HG02759 (cell line): ENCODE results near the gene MNT.

ENCODE experiments used
- ATAC-seq: cut with Tn5 transposase; IDR thresholded peaks from one replicate; pipeline ENCODE4 v1.9.1; 2021; ENCODE audit warnings: mild to moderate bottlenecking, moderate library complexity; ENCODE audit not compliant: unreplicated experiment

Gene MNT

GRCh38 chr17:2418572-2418971 lies 17.7 kb upstream of the MNT start:
- ATAC-seq, result no peak

DNA sequence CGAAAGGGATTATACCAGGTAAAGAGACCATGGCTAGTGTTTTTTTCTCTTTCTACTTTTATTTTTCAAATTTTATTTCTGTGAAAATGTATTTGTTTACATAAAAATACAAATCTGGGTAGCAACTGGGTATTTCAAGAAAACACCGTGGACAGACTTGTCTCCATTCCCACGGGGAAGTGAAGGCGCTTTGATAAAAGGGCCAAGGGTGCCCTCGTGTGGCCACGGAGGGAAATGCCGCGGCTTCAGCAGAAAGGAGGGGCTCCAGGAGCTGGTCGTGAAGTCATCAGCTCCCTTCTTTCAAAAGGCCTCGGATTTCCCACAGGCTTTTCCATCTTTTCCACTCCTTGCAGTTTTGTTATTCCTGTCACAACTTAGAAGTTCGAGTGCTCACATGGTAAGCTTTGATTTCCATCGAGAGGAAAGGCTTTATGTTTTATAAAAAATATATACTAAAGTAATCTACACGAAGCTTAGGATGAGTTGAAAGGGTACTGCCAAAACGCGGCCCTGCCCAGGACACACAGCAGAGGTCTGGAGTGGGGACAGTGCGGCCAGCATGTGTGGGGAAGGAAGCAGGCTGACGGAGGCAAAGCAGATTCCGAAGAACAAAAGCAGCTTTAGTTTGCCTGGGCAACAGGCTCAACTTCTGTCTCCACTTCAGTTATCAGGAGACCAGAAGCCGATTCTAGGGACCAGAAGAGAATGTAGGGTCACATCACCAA lies 15.3 kb upstream of the MNT start:
- ATAC-seq, result no peak

GRCh38 chr17:2415081-2415480 lies 14.2 kb upstream of the MNT start:
- no peak for ATAC-seq

- no peak for ATAC-seq
Observed at GRCh38 chr17:2414446-2415064, 13.7 kb upstream of the MNT start.

GRCh38 chr17:2412561-2413021 lies 11.7 kb upstream of the MNT start:
- no peak for ATAC-seq

DNA sequence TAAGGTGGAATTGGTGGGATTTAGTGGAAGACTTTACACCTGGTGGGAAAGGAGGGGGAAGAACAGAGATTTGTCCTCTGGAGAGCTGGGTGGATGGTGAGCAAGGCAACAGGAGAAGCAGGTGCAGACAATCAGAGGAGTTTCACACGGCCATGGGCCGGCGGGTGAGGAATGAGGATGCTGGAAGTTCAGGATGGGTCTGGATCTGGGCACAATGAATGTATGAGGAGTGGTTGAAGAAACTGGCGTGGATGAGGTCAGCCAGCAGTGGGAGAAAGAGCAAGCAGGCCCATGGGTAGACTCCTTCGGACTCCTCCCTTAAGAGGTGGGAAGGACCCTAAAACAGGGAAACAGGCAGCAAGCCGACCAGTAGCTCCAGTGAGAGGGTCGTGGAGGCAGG lies 10.1 kb upstream of the MNT start:
- ATAC-seq, result no peak

GRCh38 chr17:2406903-2407790 lies 6.3 kb upstream of the MNT start:
- ATAC-seq, result no peak

- no peak for ATAC-seq
Observed at GRCh38 chr17:2406271-2406902, 5.5 kb upstream of the MNT start.

GRCh38 chr17:2405247-2405926 lies 4.5 kb upstream of the MNT start:
- no peak for ATAC-seq

DNA sequence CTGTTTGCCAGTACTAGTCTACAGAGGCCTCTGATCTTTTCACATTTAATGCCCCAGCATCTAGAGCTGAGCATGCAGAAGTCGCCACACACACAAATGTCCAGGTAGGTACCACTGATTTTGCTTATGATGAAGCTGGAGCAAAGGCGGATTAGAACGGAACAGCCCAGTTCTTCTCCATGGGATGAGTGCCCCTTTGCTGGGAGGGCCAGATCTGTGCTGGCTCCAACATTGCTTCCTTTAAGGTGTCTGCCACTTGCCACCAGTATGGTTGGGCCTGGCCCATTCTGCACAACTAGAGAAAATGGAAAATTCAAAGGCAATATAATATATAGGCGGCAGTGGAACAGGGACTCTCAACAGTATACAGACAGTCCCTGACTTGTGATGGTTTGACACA lies 2.2 kb upstream of the MNT start:
- ATAC-seq, result no peak

DNA sequence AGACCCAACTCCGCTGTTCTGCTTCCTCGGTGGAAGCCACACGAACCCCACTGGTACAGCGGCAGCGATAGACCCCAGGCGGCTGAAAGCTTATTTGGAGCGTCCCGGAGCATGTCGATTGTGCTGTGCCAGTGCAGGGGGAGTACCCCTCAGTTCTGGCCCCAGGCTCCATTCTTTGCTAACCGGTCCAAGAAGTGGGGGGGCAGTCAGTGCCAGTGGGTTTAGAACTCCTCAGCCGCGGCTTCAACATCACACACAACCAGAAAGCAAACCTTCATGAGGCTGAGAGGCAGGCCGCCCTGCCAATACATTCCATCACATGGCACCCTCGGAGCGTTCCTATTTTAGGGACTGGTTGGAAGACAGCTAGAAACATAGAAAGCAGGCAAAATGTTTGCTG lies 1.7 kb upstream of the MNT start:
- no peak for ATAC-seq

DNA sequence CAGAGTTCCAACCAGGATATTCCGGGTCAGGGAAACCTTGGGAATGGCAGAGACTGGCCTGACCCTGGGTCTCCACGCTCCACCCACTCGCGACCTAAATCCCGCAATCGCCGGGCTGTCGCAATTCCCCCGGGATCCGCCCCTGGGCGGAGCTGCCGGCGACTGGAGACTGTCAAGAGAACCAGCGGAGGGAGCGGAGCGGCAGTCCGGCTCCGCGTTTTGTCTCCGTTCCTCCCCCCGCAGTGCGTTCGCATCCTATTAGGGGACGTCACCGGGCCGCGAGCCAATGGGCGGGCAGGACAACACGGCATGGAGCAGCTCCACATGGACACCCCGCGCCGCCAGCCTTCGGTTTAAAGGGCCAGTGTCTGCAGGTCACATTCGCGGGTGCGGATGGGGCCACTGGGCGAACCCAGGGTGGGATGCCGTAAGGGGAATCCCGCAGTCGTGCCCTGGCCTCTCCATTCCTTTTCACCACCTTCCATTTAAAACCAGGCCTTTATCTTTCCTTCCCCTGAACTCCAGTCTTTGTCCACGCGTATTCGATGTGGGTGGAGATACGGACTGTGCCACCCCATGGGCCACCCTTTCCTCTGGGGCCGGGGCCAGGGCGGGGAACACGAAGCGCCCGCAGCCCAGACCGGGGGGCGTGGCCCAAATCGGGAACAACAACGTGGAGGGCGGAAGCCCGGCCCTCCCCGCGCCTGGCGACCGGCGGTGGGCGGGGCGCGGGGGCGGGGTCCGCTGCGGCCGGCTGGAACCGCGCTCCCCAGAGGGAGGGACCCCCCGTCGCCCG lies 764 bp upstream of the MNT start:
- ATAC-seq, result peak; percentile 55

DNA sequence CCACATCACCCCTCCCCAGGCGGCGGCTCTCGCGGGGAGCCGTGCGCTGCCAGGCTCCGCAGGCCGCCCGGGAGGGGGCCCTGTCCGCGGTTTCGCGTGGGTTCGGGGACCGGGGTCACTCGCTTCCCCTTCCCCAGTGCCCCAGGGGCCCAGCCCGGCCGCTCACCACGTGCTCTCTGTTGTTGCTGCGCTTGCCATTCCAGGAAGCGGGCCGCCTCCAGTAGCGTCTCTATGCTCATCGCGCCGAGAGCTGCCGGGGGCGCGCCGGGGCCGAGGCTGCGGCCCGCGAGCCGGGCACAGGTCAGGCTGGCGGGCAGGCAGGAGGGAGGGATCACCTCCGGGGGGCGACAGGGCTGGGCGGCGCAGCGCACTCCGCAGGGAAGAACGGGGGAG lies 390 bp downstream of the MNT start:
- ATAC-seq, result no peak

DNA sequence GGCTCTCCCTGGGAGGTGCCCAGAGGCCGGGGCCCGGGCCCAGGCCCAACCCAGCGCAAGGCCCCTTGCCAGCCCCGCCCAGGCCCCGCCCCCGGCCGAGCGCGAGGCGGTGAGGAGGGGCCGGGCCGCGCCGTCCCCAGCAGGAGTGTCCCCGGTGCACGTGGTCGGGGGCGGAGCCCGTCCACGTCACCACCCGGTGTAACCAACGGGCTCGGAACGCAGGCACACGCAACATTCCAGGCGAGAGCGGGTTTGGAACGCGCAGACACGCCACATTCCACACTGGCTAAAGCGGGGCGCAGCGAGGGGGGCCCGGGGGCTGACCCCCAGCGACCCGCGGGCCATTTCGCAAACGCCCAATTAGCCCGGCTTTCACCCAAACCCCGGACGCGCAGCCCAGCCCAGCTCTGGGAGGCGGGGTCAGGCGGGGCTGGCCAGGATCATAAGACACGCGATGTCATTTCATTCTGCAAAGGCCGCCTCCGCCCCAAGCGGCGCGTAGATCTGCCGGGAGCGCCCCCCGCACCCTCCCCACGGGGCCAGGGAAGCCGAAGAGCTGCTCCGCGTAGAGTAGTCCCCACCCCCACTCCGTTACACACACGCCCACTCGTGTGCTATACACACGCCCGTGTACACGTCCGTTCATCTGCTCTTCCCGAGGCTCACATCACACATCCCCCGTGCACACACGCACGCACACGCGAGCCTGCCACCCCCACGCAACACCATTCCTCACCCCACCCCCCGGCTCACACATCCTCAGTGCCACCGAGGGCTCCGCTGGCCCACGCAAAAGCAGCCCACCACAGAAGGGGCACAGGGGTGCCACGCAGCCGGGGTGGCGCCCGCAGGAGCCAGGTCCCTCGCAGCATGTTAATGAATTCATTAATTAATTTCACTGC lies 1.0 kb downstream of the MNT start:
- peak; percentile 46 for ATAC-seq

- ATAC-seq, result no peak
Observed at GRCh38 chr17:2398655-2399571, 1.9 kb downstream of the MNT start.

DNA sequence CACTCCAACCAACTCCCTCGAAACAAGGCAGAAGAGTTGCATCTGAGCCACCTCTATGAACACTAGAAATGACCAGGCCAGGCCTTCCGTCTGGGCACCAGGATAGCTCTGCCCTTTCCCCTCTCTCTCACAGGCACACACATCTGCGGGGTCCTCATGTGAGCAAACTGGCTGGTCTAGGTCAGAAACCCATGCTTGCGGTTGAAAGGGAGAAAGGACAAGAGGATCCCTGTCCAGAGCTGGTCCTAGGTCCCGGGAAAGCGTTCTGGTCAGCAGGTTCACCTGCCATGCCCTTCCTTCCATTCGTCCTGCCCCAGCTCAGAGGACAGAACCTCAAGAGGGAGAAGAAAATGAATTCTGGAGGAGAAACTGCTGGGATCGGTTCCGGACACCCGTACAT lies 2.7 kb downstream of the MNT start:
- ATAC-seq, result no peak

DNA sequence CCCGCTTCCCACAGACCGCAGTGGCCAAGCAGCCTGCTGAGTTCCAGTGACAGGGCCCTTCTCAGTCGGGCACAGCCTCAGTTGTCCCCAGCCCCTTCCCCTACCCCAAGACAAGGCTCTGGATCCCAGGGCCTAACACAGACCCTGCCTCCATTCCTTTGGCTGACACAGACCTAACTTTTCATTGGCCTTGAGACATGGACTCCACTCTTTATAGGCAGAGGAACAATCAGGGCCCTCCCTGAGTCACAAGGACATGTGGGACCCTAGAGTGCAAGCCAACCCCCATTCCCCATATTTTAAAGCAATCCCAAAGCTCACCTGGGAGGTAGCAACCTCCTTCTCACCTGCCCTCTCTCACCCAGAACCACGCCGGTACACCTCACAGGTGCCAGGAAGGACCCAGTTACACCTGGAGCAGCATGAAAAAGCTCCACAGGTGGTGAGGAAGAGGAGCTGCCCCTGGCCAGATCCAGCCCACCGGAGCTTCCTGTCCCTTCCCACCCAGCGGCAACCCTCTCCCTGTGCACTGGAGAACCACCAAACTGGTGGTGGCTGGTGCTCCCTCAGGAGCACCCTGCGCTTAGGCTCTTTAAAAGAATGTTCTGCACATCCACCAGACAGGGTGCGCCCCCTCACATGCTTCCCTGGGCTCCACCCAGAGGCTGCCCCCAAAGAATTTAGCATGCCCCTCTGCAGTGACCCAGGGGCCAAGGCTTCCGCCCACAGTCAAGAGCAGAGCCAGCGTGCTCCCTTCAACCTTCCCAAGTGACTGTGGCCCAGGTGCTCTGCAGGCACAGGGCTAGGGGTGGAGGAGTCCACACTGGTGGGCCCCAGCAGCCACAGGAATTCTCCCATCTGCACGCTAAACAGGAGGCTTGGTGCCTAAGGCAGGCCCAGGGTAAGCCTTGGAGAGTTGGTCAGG lies 3.4 kb downstream of the MNT start:
- no peak for ATAC-seq
